Activated CD4-positive, alpha-beta T cell treated with anti-CD3 and anti-CD28 coated beads for 4 hours (primary cell): Measurements from ENCODE around the gene TOPBP1.
"Not testable (repeated sequence)": the region's sequence is repeated elsewhere in the genome, so short reads cannot be mapped to it uniquely, and the experiment has no call there.

Experiments used
- DNase-seq, 2 donors: peaks; one replicate each; pipeline ENCODE4 v3.0.0-alpha.2; 2020

Gene TOPBP1

DNA sequence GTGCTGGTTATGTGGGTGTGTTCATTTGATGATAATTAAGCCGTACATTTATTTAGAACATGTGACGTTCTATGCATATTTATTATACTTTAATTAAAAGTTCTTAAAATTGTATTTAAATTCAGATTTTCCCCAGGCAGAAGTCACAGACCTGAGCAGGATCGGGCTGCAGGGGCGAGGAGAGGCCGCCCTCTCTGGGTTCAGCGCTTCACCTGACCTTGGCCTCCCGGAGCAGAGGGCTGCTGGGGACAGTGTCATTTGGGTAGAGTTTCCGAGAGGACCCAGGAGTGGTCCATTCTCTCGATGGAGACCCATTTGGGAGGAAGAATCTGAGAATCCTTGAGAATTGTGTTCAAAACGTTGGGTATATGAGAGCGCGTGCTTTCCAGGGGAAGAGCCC lies 12.0 kb upstream of the TOPBP1 start:
- DNase-seq, result no peak

DNA sequence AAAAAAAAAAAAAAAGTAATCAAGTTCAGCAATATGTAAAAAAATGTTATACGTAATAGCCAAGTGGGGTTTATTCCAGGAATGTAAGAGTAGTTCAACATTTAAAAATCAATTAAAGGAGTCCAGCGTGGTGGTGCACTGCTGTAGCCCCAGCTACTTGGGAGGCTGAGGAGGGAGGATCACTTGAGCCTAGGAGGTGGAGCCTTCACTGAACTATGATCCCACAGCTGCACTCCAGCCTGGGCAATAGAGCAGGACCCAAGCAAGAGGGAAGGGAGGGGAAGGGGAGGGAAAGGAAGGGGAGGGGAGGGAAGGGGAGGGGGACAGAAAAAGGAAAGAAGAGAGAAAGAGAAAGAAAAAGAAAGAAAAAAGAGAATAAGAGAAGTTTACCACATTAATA lies 10.7 kb upstream of the TOPBP1 start:
- no peak for DNase-seq

DNA sequence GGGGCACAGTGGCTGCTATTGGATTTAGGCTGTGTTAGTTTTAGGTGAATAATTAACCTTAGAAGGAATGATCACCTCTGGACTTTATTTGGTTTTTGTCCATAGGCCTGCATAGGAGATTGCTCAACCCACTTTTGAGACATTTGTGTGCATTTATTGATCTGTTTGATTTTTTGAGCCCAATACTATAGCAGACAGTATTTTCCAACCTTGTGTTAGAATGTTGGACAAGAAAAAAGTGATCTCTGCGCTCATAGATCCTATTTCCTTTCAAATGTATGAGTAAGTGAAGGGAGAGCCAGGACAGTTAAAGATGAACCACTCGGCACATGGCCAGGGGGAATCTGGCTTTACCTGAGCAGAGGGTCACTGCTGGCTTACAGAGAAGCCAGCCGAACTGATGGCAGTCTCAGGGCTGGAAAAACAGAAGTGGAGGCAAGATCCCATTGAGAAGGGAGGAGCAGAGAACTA lies 8.8 kb upstream of the TOPBP1 start:
- DNase-seq, result no peak

GRCh38 chr3:133669949-133670524 lies 8.3 kb upstream of the TOPBP1 start:
- no peak for DNase-seq

DNA sequence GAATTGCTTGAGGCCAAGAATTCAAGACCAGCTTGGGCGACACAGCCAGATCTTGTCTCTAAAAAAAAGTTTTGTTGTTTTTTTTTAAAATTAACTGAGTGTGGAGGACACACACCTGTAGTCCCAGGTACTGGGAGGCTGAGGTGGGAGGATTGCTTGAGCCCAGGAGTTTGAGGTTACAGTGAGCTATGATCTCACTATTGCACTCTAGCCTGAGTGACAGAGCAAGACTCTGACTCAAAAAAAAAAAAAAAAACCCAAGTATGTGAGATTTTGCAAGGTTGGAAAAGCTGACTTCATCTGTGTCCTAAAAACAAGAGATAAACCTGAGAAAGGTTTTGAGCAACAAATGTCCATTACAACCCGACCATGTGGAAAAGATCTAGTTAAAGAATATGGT lies 5.4 kb upstream of the TOPBP1 start:
- no peak for DNase-seq

- not testable (repeated sequence) for DNase-seq
Observed at GRCh38 chr3:133665188-133665587, 3.4 kb upstream of the TOPBP1 start.

- DNase-seq, result peak; percentile 20 to 26
Observed at GRCh38 chr3:133663569-133664313, 2.0 kb upstream of the TOPBP1 start.

DNA sequence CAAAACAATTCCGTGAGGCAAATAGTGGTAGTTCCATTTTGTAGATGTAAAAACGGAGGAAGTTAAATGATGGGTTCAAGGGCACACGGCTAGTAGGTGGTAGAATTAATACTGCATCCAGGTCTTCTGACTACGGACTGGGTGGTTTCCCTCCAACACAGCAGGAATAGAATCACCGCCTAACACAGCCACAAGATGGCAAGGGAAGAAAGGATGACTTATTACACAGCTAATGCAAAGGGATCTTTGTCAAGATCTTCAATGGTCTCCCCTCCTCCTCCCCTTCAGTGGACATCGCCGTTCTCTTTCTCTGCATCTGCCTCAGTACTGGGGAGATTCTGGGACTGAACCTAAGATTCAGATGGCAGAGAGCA lies 524 bp upstream of the TOPBP1 start:
- DNase-seq, result peak; percentile 6 to 8

DNA sequence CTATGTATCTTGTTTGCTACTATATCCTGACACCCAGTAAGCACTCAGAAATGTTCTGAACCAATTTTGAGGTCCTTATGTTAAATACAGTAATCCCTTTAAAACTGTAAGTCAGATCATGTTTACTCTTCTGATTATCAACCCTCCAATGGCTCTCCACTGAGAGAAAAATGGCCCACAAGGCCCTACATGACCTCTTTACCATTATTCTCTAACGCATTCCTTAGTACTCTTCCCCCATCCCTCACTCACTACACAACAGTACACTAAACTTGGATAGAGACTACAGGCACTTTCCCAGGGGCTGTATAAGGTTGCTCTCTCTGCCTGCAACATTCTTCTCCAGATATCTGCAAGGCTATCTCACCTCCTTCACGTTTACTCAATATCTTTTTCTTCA lies 1.9 kb downstream of the TOPBP1 start:
- no peak for DNase-seq

DNA sequence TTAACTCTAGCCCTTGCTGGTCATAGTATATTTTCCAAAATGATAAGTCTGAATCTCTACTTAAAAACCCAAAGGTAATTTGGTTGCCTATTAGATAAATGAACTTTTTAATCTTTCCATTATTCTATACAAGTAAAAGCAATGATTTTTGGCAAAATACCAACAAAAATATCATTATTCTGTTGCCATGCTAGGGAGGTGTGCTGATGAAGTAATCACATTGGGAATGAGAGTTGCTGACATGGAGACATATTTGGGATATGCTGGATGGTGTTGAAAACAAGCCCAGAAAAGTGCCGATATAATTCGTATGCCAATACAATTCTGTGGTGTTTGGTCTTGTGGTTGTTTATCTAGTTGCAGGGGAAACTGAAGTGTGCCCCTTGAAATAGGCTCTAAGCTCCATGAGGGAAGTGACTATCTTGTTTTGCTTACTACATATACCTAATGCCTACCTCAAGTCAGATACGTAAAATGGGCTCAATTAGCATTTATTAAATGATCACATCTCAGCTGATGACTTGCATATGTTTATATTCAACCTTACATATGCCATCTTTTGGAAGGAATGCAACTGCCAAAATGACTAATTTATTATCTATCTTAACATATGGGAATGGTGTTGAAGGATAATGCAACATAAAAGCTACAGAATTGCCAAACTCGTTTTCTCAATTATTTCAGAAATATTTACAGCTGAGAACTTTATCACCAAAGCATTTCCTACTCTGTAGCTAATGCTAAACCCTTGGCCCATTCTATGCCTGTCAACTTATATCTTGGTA lies 5.8 kb downstream of the TOPBP1 start:
- no peak for DNase-seq

GRCh38 chr3:133649486-133650068 lies 12.2 kb downstream of the TOPBP1 start:
- DNase-seq, result no peak

- DNase-seq, result no peak
Observed at GRCh38 chr3:133644768-133645167, 17.0 kb downstream of the TOPBP1 start.

- DNase-seq, result no peak
Observed at GRCh38 chr3:133643611-133644010, 18.1 kb downstream of the TOPBP1 start.

DNA sequence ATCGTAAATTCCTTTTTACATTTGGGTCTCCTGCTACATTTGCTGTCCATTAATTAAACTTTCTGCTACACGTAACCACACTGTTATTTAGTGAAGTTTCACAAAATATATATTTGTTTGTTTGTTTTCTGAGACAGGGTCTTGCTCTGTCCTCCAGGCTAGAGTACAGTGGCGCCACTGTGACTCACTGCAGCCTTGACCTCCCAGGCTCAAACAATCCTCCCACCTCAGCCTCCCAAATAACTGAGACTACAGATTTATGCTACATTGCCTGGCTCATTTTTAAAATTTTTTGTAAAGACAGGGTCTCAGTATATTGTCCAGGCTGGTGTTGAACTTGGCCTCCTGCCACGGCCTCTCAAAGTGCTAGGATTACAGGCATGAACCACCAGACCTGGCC lies 20.5 kb downstream of the TOPBP1 start:
- DNase-seq, result no peak

- no peak for DNase-seq
Observed at GRCh38 chr3:133633439-133633838, 28.3 kb downstream of the TOPBP1 start.

- DNase-seq, result no peak
Observed at GRCh38 chr3:133629146-133629545, 32.6 kb downstream of the TOPBP1 start.

GRCh38 chr3:133627789-133628188 lies 34.0 kb downstream of the TOPBP1 start:
- DNase-seq, result no peak

DNA sequence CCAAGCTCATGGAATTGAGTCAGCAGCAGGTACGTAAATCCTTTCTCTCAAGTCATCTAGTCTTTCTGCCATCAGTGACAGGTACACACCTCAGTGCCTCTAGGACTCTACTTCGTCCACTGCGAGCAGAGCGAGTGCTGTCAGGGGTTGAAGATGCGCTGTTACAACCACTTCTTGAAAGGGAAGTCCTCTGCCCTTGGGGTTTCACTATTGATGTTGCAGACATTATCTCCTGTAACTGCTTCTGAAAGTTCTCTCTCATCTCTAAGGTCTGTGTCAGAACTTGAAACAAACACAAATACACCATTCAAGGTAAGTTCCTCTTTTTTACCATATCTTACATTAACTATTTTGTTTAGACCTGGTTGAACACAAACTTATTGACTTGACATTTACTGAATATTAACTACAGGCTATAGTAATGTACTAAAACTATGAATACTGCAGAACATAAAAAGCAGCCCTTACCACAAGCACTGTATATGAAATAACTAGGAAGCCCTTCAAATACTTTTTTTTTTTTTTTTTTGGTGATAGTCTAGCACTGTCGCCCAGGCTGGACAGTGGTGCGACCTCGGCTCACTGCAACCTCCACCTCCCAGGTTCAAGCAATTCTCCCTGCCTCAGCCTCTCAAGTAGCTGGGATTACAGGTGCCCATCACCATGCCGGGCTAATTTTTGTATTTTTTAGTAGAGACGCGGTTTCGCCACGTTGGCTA lies 41.5 kb downstream of the TOPBP1 start:
- no peak for DNase-seq

DNA sequence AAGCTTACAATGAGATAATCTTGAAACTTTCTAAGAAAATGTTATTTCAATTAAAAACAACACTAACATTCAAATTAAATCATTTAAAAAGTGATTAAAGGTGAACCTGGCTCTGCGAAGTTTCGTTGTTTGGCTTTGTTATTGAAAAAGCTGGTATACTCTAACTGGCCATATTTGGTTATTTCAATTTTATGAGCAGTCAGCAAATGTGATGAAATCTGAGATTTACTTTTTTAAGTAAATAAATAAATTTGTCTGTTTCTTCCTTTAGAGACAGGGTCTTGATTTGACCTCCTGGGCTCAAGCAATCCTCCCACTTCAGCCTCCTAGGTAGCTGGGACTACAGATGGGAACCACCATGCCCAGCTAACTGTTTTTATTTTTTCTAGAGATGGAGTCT lies 50.2 kb downstream of the TOPBP1 start:
- DNase-seq, result no peak

GRCh38 chr3:133610031-133610430 lies 51.7 kb downstream of the TOPBP1 start:
- no peak for DNase-seq

- DNase-seq, result no peak
Observed at GRCh38 chr3:133608388-133608787, 53.4 kb downstream of the TOPBP1 start.

DNA sequence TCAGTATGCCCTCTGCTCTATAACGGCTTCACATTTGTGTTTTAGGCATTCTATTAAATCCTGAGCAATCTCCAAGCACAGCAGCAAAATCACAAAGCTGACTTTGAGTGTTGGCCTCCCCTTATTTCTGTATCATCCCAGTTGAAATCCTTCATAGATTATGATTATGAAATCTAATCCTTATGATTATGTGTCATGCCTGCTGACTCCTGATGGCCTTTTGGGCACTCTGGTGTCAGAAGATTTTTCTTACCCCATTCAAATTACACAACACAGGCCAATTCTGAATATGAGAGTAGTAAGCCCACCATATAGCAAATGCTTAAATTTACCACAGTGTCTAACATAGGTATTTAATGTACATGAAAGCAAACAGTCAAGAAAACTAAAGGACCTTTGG lies 53.9 kb downstream of the TOPBP1 start:
- DNase-seq, result no peak

- DNase-seq, result no peak
Observed at GRCh38 chr3:133606902-133607301, 54.8 kb downstream of the TOPBP1 start.
